Neutrophil (primary cell): ENCODE data around the gene NR1D1.

Experiments
- H3K27ac ChIP-seq: fragments of 200-600 bp; sonication (generic); 2 replicates; pipeline ENCODE4 v1.5.1; 2016; ENCODE audit warnings: mild to moderate bottlenecking, moderate library complexity
- H3K27me3 ChIP-seq: fragments of 200-600 bp; sonication (generic); 2 replicates; pipeline ENCODE4 v1.6.0; 2016; ENCODE audit warnings: mild to moderate bottlenecking
- H3K36me3 ChIP-seq: fragments of 200-600 bp; sonication (generic); 2 replicates; pipeline ENCODE4 v1.5.1; 2017
- H3K4me1 ChIP-seq, 2 experiments: fragments of 200-600 bp in 1 of 2; sonication (generic) in 1 of 2; 1 replicate in 1 of 2; 2 replicates in 1 of 2; pipeline versions ENCODE4 v1.5.1 to v1.6.1; 2013 to 2016; ENCODE audit warnings: low read depth in 1 of 2, low read length in 1 of 2, mild to moderate bottlenecking in 1 of 2, moderate library complexity in 1 of 2; ENCODE audit not compliant: control insufficient read depth in 1 of 2, insufficient read depth in 1 of 2
- H3K4me3 ChIP-seq, 2 experiments: fragments of 200-600 bp in 1 of 2; sonication (generic) in 1 of 2; 1 replicate in 1 of 2; 2 replicates in 1 of 2; pipeline ENCODE4 v1.5.1; 2013 to 2016; ENCODE audit warnings: low read depth in 1 of 2, low read length in 1 of 2, mild to moderate bottlenecking in 1 of 2, moderate library complexity in 1 of 2
- H3K9me3 ChIP-seq: fragments of 200-600 bp; sonication (generic); 2 replicates; pipeline ENCODE4 v1.5.1; 2016
- TF ChIP-seq, protein P1 (sequence below): fragments of 200-600 bp; sonication (generic); IDR thresholded peaks from 2 replicates; pipeline ENCODE4 v1.5.1; 2016; ENCODE audit warnings: antibody characterized with exemption

The NR1D1 gene

DNA sequence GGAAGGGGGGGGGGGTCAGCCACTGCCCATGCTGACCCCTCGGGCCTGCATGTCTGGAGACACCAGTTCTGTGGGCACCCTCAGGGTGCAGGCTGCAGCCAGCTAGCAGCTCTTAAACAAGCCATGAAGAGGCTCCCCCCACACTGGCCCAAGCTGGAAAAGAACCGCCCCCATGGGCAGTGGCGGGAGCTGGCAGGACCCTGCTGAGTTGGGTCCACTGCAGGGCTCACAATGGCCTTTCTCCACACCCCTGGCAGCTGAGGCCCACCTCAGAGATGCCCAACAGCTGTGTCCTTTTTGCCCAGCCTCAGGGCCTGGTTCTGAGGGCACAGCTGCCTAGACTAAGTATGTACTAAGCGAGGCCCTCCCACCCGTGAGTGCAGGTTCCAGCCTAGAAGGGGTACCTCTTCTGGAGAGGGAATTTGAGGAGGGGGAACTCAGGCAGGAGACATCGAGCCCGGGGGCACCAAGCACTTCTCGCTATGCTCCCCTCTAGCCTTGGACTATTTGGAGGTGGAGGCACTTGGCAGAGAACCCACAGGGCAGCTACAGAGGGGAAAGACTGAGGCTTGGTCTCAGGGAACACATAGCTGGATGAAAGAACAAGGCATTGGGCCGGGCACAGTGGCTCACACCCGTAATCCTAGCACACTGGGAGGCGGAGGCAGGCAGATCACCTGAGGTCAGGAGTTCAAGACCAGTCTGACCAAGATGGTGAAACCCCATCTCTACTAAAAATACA, 34.4 kb downstream of the NR1D1 start:
- Histone ChIP-seq H3K27ac (peak overlapping the region; percentile 90), H3K27me3 (peaks cover 14% of the 10 kb centered on the region), H3K4me1 (peaks cover 62 to 77% of the 10 kb centered on the region in 2 experiments), H3K36me3 (no peaks in the 10 kb centered on the region), H3K4me3 (no peak overlapping the region), H3K9me3 (no peaks in the 10 kb centered on the region)
- TF ChIP-seq, protein P1, sequence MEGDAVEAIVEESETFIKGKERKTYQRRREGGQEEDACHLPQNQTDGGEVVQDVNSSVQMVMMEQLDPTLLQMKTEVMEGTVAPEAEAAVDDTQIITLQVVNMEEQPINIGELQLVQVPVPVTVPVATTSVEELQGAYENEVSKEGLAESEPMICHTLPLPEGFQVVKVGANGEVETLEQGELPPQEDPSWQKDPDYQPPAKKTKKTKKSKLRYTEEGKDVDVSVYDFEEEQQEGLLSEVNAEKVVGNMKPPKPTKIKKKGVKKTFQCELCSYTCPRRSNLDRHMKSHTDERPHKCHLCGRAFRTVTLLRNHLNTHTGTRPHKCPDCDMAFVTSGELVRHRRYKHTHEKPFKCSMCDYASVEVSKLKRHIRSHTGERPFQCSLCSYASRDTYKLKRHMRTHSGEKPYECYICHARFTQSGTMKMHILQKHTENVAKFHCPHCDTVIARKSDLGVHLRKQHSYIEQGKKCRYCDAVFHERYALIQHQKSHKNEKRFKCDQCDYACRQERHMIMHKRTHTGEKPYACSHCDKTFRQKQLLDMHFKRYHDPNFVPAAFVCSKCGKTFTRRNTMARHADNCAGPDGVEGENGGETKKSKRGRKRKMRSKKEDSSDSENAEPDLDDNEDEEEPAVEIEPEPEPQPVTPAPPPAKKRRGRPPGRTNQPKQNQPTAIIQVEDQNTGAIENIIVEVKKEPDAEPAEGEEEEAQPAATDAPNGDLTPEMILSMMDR, result no peak

DNA sequence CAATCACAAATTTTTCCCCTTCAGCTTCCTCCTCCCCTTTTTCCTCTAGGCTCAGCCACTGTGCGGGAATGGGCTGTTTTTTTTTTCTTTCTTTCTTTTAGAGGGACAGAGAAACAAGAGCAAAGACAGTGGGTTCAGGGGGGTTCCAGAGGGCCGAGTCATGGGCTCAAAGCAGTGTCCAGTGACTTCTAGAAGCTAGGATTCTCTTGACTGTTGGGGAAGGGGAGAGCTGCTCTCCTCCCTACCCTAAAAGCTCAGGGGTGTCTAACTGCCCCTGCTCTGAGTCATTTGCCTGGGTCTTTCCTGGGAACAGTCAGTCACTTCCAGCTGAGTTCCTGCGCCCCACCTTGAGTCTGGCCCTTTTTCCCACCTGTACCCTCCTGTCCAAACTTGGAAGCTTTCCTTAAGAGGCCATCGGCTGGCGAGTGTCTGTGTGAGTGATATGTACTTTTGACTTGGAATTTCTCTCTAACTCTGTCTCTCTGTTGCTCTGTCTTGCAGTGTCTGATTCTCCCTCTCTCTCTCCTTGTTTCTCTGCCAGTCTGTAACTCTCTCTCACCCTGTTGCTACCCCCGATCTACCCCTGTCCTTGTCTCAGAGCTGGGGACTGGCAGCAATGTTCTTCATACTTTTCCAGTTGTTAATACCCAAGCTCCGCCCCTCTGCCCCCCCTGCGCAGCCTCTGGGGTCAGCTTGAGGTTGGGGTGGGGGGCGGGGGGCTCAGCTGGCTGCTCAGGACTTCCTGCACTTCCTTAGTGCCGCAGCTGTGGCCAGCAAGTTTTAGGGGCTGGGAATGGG, 35.2 kb downstream of the NR1D1 start:
- Histone ChIP-seq H3K27ac (peak overlapping the region; percentile 90), H3K9me3 (no peaks in the 10 kb centered on the region), H3K27me3 (peaks cover 16% of the 10 kb centered on the region), H3K4me1 (peaks cover 54 to 70% of the 10 kb centered on the region in 2 experiments), H3K36me3 (no peaks in the 10 kb centered on the region), H3K4me3 (no peak overlapping the region)
- TF ChIP-seq, protein P1, result no peak

DNA sequence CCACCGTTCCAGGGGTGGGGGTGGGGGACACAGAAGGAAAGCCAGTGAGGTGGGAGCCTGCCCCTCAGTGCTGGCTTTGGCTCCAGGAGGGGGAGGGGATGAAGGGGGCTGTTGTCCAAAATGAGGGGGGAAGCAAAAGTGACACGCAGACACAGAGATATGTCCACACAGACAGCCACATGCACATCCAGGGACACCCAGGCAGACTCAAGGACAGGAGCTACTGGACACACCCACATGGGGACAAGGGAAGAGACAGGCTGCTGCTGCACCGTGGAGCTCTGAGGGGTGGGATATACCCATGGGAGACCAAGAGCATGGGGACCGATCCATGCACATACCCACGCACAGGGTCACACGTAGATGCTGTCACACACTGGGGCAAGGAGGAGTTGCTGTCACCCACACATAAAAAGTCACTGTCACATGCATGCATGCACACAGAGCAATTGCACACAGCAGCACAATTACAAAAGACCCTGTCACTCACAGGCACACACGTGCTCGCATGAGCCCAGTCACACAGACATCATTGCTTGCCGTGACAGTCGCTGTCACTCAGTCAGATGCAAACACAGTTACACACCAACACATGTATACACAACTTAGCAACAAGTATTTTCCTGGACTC, 36.4 kb downstream of the NR1D1 start:
- TF ChIP-seq, protein P1, result no peak
- H3K4me1 ChIP-seq, result peaks cover 43 to 58% of the 10 kb centered on the region in 2 experiments

DNA sequence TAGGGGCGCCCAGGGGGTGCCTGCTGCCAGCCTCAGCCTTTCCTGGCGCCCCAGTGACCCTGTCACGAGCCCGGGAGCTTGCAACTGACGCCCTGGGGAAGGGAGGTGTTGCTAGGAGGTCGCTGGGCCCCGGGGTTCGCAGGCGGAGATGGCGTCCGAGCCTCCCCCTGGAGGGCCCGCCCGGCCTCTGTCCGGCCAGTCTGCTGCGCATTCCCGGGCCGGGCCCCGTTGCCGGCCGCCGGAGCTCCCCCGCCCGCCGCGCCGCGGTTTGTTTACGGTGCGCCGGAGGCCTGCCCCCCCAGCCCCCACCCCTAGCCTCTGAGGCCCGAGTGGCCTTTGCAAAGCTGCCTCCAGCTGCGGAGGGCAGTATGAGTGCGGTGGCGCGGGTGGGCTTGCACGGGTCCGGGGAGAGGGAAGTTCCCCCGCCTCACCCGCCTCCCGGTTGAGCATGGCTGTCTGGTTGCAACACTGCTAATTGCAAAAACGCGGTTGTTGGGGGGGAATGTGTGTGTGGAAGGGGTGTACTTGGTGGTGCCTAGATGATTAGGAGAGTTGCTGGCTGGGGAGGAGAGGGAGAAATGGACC, 37.1 kb downstream of the NR1D1 start:
- H3K27ac ChIP-seq, result peak overlapping the region; percentile 90
- H3K4me1 ChIP-seq, result peaks cover 36 to 51% of the 10 kb centered on the region in 2 experiments
- TF ChIP-seq, protein P1, result peak; percentile 10
- peaks cover 16% of the 10 kb centered on the region for H3K27me3 ChIP-seq
- H3K36me3 ChIP-seq, result no peaks in the 10 kb centered on the region
- peak overlapping the region; percentile 92 to 94 for H3K4me3 ChIP-seq
- H3K9me3 ChIP-seq, result no peaks in the 10 kb centered on the region

More for the DNA sequence above, 36.4 kb downstream of the NR1D1 start:
- H3K4me3 ChIP-seq, result peak overlapping the region; percentile 92 to 94
- H3K9me3 ChIP-seq, result no peaks in the 10 kb centered on the region
- peak overlapping the region; percentile 90 for H3K27ac ChIP-seq
- peaks cover 16% of the 10 kb centered on the region for H3K27me3 ChIP-seq
- no peaks in the 10 kb centered on the region for H3K36me3 ChIP-seq
